SU-DHL-6 (cell line): Measurements from ENCODE around the gene ELANE.

Experiments
- H2AFZ ChIP-seq: fragments of 200-600 bp; sonication (generic); 2 replicates; pipeline ENCODE4 v1.6.1; 2014; ENCODE audit warnings: low read depth, mild to moderate bottlenecking, moderate library complexity, mixed read lengths, antibody characterized with exemption, low read length; ENCODE audit not compliant: severe bottlenecking
- H3F3A ChIP-seq: fragments of 200-600 bp; shearing (Covaris generic); 2 replicates; pipeline ENCODE4 v1.6.0; 2016; ENCODE audit warnings: antibody characterized with exemption, mild to moderate bottlenecking; ENCODE audit not compliant: insufficient read depth
- H3K27ac ChIP-seq: fragments of 200-600 bp; sonication (generic); 2 replicates; pipeline ENCODE4 v1.5.1; 2016; ENCODE audit warnings: low read depth, mild to moderate bottlenecking, low read length, moderate library complexity, mixed read lengths
- H3K27me3 ChIP-seq: fragments of 200-600 bp; sonication (generic), shearing (Covaris generic); 2 replicates; pipeline ENCODE4 v1.6.0; 2014; ENCODE audit warnings: mild to moderate bottlenecking, low read length
- H3K36me3 ChIP-seq: fragments of 200-600 bp; sonication (generic); 2 replicates; pipeline ENCODE4 v1.6.1; 2014; ENCODE audit warnings: mild to moderate bottlenecking, low read length, mixed read lengths
- H3K4me2 ChIP-seq: fragments of 300-600, 200-600 bp; shearing (Covaris generic), sonication (generic); 2 replicates; pipeline ENCODE4 v1.6.0; 2014; ENCODE audit warnings: low read length, low read depth, mild to moderate bottlenecking; ENCODE audit not compliant: poor library complexity, severe bottlenecking
- H3K4me3 ChIP-seq: fragments of 200-600 bp; sonication (generic); 2 replicates; pipeline ENCODE4 v1.5.1; 2014; ENCODE audit warnings: antibody characterized with exemption, low read length, mild to moderate bottlenecking, mixed read lengths; ENCODE audit not compliant: insufficient read depth, poor library complexity, severe bottlenecking
- H3K79me2 ChIP-seq: fragments of 200-600 bp; sonication (generic); 2 replicates; pipeline ENCODE4 v1.6.1; 2014; ENCODE audit warnings: mild to moderate bottlenecking, low read length, moderate library complexity; ENCODE audit not compliant: insufficient read depth
- H3K9ac ChIP-seq: fragments of 200-600 bp; sonication (generic); 2 replicates; pipeline ENCODE4 v1.7.0; 2014; ENCODE audit warnings: mild to moderate bottlenecking, low read length
- H3K9me2 ChIP-seq: fragments of 200-600 bp; sonication (generic); replicated peaks from 2 replicates; pipeline ENCODE4 v1.6.1; 2014; ENCODE audit warnings: low read length; ENCODE audit not compliant: insufficient read depth
- H3K9me3 ChIP-seq: fragments of 200-600 bp; sonication (generic); 2 replicates; pipeline ENCODE4 v1.6.1; 2014; ENCODE audit warnings: low read length, mixed read lengths; ENCODE audit not compliant: insufficient read depth
- H4K20me1 ChIP-seq: fragments of 200-600 bp; sonication (generic); 2 replicates; pipeline ENCODE4 v1.6.1; 2014; ENCODE audit warnings: low read depth, mild to moderate bottlenecking, antibody characterized with exemption, low read length, moderate library complexity, mixed read lengths
- CTCF ChIP-seq: fragments of 200-600 bp; sonication (generic); IDR thresholded peaks from one replicate; pipeline ENCODE4 v1.5.1; 2017; ENCODE audit warnings: antibody characterized with exemption, mild to moderate bottlenecking, low read length, moderate library complexity; ENCODE audit not compliant: insufficient read depth, poor library complexity, severe bottlenecking
- EZH2phosphoT487 ChIP-seq: fragments of 200-600 bp; sonication (generic), shearing (Covaris generic); conservative IDR thresholded peaks from 2 replicates; pipeline ENCODE4 v1.6.1; 2018; ENCODE audit warnings: mild to moderate bottlenecking, antibody characterized with exemption, low read length, moderate library complexity, mixed read lengths

ELANE gene

DNA sequence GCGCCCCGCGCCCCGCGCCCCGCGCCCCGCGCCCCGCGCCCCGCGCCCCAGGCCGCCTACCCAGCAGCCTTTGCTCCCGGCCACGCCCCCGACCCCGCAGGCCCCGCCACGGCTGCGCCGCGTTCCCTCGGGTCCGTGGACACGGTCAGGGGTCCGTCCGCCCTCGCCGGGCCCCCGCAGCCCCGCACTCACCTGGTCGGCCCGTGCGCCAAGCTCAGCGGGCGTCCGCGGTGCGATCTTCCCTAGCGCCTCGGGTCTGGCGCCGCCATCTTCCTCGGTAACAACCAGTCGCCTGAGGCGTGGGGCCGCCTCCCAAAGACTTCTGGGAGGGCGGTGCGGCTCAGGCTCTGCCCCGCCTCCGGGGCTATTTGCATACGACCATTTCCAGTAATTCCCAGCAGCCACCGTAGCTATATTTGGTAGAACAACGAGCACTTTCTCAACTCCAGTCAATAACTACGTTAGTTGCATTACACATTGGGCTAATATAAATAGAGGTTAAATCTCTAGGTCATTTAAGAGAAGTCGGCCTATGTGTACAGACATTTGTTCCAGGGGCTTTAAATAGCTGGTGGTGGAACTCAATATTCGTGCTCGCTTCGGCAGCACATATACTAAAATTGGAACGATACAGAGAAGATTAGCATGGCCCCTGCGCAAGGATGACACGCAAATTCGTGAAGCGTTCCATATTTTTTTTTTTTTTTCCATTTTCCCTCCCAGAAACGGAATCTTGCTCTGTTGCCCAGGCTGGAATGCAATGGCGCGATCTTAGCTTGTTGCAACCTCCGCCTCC lies 41.0 kb downstream of the ELANE start, which contains the start of the genes MED16 and RNU6-9:
Gene MED16, minus strand, starts transcription at position 294 of the 796 bp plus-strand sequence. CDS start 2,056 bp downstream, outside the sequence.
Gene RNU6-9, plus strand, starts transcription at position 591 of the 796 bp plus-strand sequence.
- peak within 1 kb of the TSS; percentile 93 for H3K4me3 ChIP-seq

DNA sequence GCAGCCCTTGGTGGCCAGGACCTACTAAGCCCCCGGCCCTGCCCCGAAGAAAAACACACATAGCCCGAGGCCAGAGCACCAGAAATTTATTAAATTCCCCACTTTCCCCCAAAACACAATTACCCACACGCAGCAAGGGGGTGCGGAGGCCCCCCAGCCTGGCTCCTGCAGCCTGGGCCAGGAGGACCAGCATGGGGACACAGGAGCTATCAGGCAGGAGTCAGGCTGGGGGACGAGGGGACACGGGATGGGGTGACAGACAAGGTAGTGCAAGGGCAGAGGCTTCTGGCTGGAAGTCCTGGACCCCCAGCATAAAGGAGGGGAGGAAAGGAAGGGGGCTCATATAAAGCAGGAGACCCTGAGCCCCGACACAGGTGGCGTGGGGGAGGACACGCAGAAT lies 44.3 kb downstream of the ELANE start:
- no peak overlapping the region for H3K27ac ChIP-seq
- TF ChIP-seq CTCF (no peak), EZH2phosphoT487 (no peak)
- H3K79me2 ChIP-seq = peaks cover 5% of the 10 kb centered on the region; the same call in 1 of the 2 replicates
- H3K9me3 ChIP-seq = no peaks in the 10 kb centered on the region
- H4K20me1 ChIP-seq = no peaks in the 10 kb centered on the region
- H3K9ac ChIP-seq = no peak overlapping the region
- H2AFZ ChIP-seq = no peak overlapping the region
- no peak overlapping the region for H3K4me2 ChIP-seq
- no peaks in the 10 kb centered on the region for H3K9me2 ChIP-seq
- H3F3A ChIP-seq = peaks cover 12% of the 10 kb centered on the region
- H3K4me3 ChIP-seq = no peak overlapping the region
- H3K36me3 ChIP-seq = no peaks in the 10 kb centered on the region
- no peaks in the 10 kb centered on the region for H3K27me3 ChIP-seq

More for the DNA sequence above, 41.0 kb downstream of the ELANE start, which contains the start of the genes MED16 and RNU6-9:
- Histone ChIP-seq H3K9me2 (no peaks in the 10 kb centered on the region), H3K9me3 (no peaks in the 10 kb centered on the region), H3K9ac (peak within 1 kb of the TSS; percentile 77), H2AFZ (peak within 1 kb of the TSS; percentile 88), H3K36me3 (no peaks in the 10 kb centered on the region), H4K20me1 (no peaks in the 10 kb centered on the region), H3K79me2 (peaks cover 5% of the 10 kb centered on the region; the same call in 1 of the 2 replicates), H3K27me3 (no peaks in the 10 kb centered on the region), H3K4me2 (peak within 1 kb of the TSS; percentile 96), H3K27ac (peak within 1 kb of the TSS; percentile 75), H3F3A (peaks cover 7% of the 10 kb centered on the region; the same call in 1 of the 2 replicates)
- no peak for TF ChIP-seq CTCF
- TF ChIP-seq EZH2phosphoT487 = no peak

DNA sequence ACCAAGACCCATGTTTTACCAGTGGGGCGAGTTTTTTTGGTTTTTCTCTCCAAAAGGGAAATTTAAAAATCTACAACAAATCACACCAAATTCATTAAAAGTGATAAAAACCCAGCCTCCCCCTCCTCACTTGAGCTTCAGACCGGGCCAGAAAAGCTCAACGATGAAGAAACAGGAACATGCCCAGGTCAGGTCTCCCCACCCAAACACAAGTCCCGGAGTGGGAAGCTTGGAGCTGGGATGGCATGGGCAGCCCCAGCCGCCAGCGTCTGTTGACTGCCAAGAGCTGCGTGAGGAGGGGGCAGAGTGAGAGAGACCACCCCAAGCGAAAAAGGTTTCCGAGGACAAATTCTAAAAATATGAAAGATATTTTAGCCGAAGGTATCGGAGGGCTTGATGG lies 44.9 kb downstream of the ELANE start:
- no peak overlapping the region for H3K4me2 ChIP-seq
- H3F3A ChIP-seq = peaks cover 10% of the 10 kb centered on the region
- peaks cover 5% of the 10 kb centered on the region; the same call in 1 of the 2 replicates for H3K79me2 ChIP-seq
- no peak overlapping the region for H3K4me3 ChIP-seq
- TF ChIP-seq CTCF (no peak), EZH2phosphoT487 (no peak)
- H3K9ac ChIP-seq = no peak overlapping the region
- no peaks in the 10 kb centered on the region for H3K27me3 ChIP-seq
- no peaks in the 10 kb centered on the region for H4K20me1 ChIP-seq
- no peak overlapping the region for H3K27ac ChIP-seq
- H2AFZ ChIP-seq = no peak overlapping the region
- no peaks in the 10 kb centered on the region for H3K9me3 ChIP-seq
- H3K9me2 ChIP-seq = no peaks in the 10 kb centered on the region
- no peaks in the 10 kb centered on the region for H3K36me3 ChIP-seq
